Thyroid gland (tissue), 4 donors: ENCODE results near the gene PER2. TPM values are rescaled to one million over a fixed set of nuclear protein-coding genes. Genes with fewer than 3 reads are reported as not detected.
"Not testable (repeated sequence)": the region's sequence is repeated elsewhere in the genome, so short reads cannot be mapped to it uniquely, and the experiment has no call there.

Source experiments
- DNase-seq, 2 donors: peaks; one replicate each; pipeline ENCODE4 v3.0.0-alpha.2; 2019
- H3K27ac ChIP-seq, 3 donors: fragments of 200-600 bp; sonication (generic); 1 replicate in 2 of 3; 2 replicates in 1 of 3; pipeline ENCODE4 v1.5.1; 2016 to 2019; ENCODE audit warnings: mild to moderate bottlenecking in 1 of 3, moderate library complexity in 1 of 3
- H3K27me3 ChIP-seq: fragments of 200-600 bp; sonication (generic); one replicate; pipeline ENCODE4 v1.5.1; 2019
- H3K36me3 ChIP-seq, 2 donors: fragments of 200-600 bp; sonication (generic); one replicate each; pipeline ENCODE4 v1.5.1; 2016 to 2019
- H3K4me1 ChIP-seq, 2 donors: fragments of 200-600 bp; sonication (generic); one replicate each; pipeline ENCODE4 v1.5.1; 2017 to 2019
- H3K4me3 ChIP-seq, 3 donors: fragments of 200-600 bp; sonication (generic); replicated peaks in 1 of 3; 1 replicate in 2 of 3; 2 replicates in 1 of 3; pipeline ENCODE4 v1.5.1; 2016; ENCODE audit warnings: mild to moderate bottlenecking in 1 of 3
- H3K9me3 ChIP-seq: fragments of 200-600 bp; sonication (generic); one replicate; pipeline ENCODE4 v1.5.1; 2017
- CTCF ChIP-seq, 6 experiments: fragments of 200-600 bp in 3 of 6; fragments of 450-650 bp in 3 of 6; sonication (generic) in 3 of 6; IDR thresholded peaks; one replicate each; pipeline ENCODE4 v1.5.1; 2016 to 2019; ENCODE audit warnings: antibody characterized with exemption in 6 of 6, mild to moderate bottlenecking in 2 of 6, inconsistent platforms in 1 of 6, moderate library complexity in 1 of 6
- POLR2A ChIP-seq, 2 donors: fragments of 450-650 bp; IDR thresholded peaks; one replicate each; pipeline ENCODE4 v1.6.1; 2017; ENCODE audit warnings: antibody characterized with exemption in 2 of 2, mild to moderate bottlenecking in 2 of 2, moderate library complexity in 1 of 2
- WGBS, 2 donors: methylation state at CpG; one replicate each; pipeline ENCODE4 v1.1.5; 2017; 5-methylcytosine and 5-hydroxymethylcytosine counted together
- intact Hi-C: fragments of 100-400 bp; cut with DNase I; formaldehyde crosslinking; loops from one replicate; pipeline ENCODE4 v1.15.1; 2023
- total RNA-seq, 4 donors: library from RNA; depleted of rRNA; stranded (reverse); fragments of >200 nt; gene quantifications; one replicate each; pipeline ENCODE4 v1.2.3, GENCODE V29; 2016

The PER2 gene, protein sequence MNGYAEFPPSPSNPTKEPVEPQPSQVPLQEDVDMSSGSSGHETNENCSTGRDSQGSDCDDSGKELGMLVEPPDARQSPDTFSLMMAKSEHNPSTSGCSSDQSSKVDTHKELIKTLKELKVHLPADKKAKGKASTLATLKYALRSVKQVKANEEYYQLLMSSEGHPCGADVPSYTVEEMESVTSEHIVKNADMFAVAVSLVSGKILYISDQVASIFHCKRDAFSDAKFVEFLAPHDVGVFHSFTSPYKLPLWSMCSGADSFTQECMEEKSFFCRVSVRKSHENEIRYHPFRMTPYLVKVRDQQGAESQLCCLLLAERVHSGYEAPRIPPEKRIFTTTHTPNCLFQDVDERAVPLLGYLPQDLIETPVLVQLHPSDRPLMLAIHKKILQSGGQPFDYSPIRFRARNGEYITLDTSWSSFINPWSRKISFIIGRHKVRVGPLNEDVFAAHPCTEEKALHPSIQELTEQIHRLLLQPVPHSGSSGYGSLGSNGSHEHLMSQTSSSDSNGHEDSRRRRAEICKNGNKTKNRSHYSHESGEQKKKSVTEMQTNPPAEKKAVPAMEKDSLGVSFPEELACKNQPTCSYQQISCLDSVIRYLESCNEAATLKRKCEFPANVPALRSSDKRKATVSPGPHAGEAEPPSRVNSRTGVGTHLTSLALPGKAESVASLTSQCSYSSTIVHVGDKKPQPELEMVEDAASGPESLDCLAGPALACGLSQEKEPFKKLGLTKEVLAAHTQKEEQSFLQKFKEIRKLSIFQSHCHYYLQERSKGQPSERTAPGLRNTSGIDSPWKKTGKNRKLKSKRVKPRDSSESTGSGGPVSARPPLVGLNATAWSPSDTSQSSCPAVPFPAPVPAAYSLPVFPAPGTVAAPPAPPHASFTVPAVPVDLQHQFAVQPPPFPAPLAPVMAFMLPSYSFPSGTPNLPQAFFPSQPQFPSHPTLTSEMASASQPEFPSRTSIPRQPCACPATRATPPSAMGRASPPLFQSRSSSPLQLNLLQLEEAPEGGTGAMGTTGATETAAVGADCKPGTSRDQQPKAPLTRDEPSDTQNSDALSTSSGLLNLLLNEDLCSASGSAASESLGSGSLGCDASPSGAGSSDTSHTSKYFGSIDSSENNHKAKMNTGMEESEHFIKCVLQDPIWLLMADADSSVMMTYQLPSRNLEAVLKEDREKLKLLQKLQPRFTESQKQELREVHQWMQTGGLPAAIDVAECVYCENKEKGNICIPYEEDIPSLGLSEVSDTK (N-terminal part only)
- 10 to 100 TPM in 2 of 4 donors, 1 to 10 TPM in 2; 6.5 to 17.6 (median 9.6) TPM for total RNA-seq

- peak in 1 of 6 experiments; percentile 17 for TF ChIP-seq CTCF (IDR thresholded peaks at IDR 0.05)
- peak in 1 of 2 donors; percentile 14 for TF ChIP-seq POLR2A (IDR thresholded peaks at IDR 0.05)
- H3K4me1 ChIP-seq: peaks cover 38 to 66% of the 10 kb centered on the region in 2 donors
- intact Hi-C loops: no loop called here
- DNase-seq: peak; percentile 43 to 55
- 3 to 11% methylated on average over 10 to 14 of the region's 65 CpGs for WGBS, 2 donors
- peak within 1 kb of the TSS; percentile 84 to 96 (median 95) for H3K27ac ChIP-seq
- no peaks in the 10 kb centered on the region for H3K36me3 ChIP-seq
- no peaks in the 10 kb centered on the region for H3K9me3 ChIP-seq
- no peaks in the 10 kb centered on the region for H3K27me3 ChIP-seq
- peak within 1 kb of the TSS; percentile 18 to 81 (median 72) for H3K4me3 ChIP-seq
These were observed at the start of gene PER2 for GRCh38 chr2:238287737-238288649. TSS of gene PER2 (minus strand) at chr2:238288610. CDS start at chr2:238277936, 10,674 bp downstream.

DNA sequence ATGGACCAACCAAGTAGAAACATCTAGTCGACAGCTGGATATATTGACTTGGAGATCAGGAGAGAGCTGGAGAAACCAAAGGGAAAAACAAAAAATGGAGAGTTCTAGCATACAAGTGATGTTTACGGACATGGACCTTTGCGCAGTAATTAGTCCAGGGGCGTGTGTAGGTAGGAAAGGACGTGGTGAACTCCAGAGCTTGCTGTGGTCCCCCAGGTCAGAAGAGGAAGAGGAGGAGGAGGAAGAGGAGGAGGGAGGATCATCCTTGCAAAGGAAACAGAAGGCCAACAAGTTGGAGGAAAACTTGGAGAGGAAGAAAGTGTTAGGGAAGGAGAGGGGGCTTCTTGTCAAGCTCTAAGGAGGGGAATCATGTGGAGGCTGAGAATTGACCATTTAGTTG lies 49.4 kb upstream of the PER2 start:
- Histone ChIP-seq H3K4me3 (no peak overlapping the region), H3K27ac (peak overlapping the region in 1 of 3 donors; percentile 45), H3K9me3 (no peaks in the 10 kb centered on the region), H3K27me3 (no peaks in the 10 kb centered on the region), H3K4me1 (peaks cover 28 to 32% of the 10 kb centered on the region in 2 donors), H3K36me3 (no peaks in the 10 kb centered on the region)
- WGBS, 2 donors: 91 to 95% methylated on average over 5 of the region's 5 CpGs
- TF ChIP-seq POLR2A (IDR thresholded peaks at IDR 0.05) (no peak), CTCF (IDR thresholded peaks at IDR 0.05) (no peak)
- intact Hi-C loops: no loop called here
- DNase-seq: no peak

GRCh38 chr2:238336793-238337444 lies 48.5 kb upstream of the PER2 start:
- peak in 1 of 2 donors; percentile 31 for DNase-seq
- peaks cover 28 to 32% of the 10 kb centered on the region in 2 donors for H3K4me1 ChIP-seq
- WGBS, 2 donors: 64 to 66% methylated on average over 5 of the region's 5 CpGs
- no peak for TF ChIP-seq CTCF (IDR thresholded peaks at IDR 0.05)
- no peak for TF ChIP-seq POLR2A (IDR thresholded peaks at IDR 0.05)
- H3K27me3 ChIP-seq: no peaks in the 10 kb centered on the region
- intact Hi-C loops: no loop called here
- H3K9me3 ChIP-seq: no peaks in the 10 kb centered on the region
- no peaks in the 10 kb centered on the region for H3K36me3 ChIP-seq
- peak overlapping the region in 1 of 3 donors; percentile 45 for H3K27ac ChIP-seq
- H3K4me3 ChIP-seq: no peak overlapping the region

DNA sequence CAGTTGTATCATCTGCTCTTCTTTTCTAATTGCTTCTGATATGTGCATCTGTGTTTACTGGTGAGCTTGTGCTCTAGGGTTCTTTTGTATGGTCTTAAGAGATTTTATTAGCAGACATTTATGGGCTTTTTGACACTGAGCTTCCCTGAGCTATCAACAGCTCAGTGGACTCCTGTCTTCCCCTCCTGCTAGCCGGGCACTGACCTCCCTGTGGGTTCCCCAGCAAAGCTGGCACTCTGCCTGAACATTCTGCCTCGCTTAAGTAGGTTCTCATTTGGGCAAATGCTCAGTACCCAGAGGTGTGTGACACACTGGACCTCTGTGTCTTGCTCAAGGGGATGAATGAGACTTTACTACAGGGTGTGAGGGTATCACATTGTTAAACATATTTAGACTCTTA lies 47.7 kb upstream of the PER2 start:
- 36% methylated on average over 2 of the region's 2 CpGs for WGBS, 2 donors
- H3K36me3 ChIP-seq: no peaks in the 10 kb centered on the region
- no peaks in the 10 kb centered on the region for H3K9me3 ChIP-seq
- H3K4me1 ChIP-seq: peaks cover 28 to 32% of the 10 kb centered on the region in 2 donors
- peak; percentile 95 to 96 for DNase-seq
- no peaks in the 10 kb centered on the region for H3K27me3 ChIP-seq
- peak overlapping the region; percentile 77 to 88 (median 87) for H3K27ac ChIP-seq
- no peak overlapping the region for H3K4me3 ChIP-seq
- TF ChIP-seq POLR2A (IDR thresholded peaks at IDR 0.05) (no peak), CTCF (IDR thresholded peaks at IDR 0.05) (no peak)
- intact Hi-C loops: no loop called here

DNA sequence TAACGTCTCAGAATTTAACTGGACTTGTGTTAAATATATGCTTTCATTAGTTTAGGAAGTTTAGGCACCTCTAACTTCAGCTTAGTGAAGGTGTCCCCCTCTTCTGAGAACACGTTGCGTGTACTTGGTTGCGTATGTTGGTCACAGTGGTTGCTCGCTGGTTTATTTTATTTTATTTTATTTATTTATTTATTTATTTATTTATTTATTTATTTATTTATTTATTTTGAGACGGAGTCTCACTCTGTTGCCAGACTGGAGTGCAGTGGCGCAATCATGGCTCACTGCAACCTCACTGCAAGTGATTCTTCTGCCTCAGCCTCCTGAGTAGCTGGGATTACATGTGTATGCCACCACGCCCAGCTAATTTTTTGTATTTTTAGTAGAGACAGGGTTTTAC lies 47.2 kb upstream of the PER2 start:
- H3K27me3 ChIP-seq, H3K4me3 ChIP-seq, H3K9me3 ChIP-seq, intact Hi-C loops, H3K36me3 ChIP-seq: not testable (repeated sequence)
- WGBS, 2 donors: 80 to 81% methylated on average over 8 of the region's 8 CpGs
- H3K27ac ChIP-seq: peak overlapping the region; percentile 77 to 88 (median 87)
- peak; percentile 44 to 55 for DNase-seq
- H3K4me1 ChIP-seq: peaks cover 28 to 32% of the 10 kb centered on the region in 2 donors
